ENCODE measurements around the gene TRAPPC3.
A peak's percentile ranks its signal among the peaks of the same experiment; 100 is the strongest.

The TRAPPC3 gene

DNA sequence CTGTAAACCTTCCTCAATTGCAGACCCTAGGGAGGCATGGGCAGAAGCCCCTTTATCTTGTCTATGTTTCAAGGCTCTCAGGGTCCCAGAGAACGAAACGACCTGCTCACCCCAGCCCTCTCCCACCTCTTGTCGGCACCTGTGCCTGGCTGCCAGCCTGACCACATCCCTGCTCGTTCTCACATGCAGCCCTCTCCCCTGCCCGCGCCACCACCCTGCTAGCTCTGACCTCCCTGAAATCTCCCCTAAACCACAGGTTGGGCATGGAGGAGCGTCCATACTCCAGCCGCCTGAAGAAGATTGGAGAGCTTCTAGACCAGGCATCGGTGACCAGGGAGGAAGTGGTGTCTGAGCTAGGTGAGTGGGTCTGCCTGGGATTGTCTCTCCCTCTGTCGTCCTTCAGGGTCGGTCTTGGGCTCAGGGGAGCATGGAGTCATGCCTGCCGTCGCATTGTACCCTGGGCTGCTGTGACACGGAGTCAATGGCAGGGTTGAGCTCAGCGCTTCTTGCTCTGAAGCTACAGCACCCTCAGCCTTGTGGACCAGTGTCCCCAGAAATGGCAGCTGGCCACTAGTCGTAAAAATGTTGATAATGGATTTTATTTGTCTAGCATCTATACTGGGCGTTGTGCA lies 57.0 kb downstream of the TRAPPC3 start:
- no peaks in the 10 kb centered on the region for H3K27me3 ChIP-seq (ENCODE audit: control insufficient read depth in 1 of 2, insufficient read depth in 2 of 2, low read length in 2 of 2)
- H3K36me3 ChIP-seq (ENCODE audit: control insufficient read depth in 1 of 2, insufficient read depth in 2 of 2, low read length in 2 of 2) = peaks cover 37 to 57% of the 10 kb centered on the region in 2 donors
- no peaks in the 10 kb centered on the region for H3K9me3 ChIP-seq (ENCODE audit: control insufficient read depth in 1 of 2, low read length in 2 of 2)
- no peak overlapping the region for H3K4me3 ChIP-seq (ENCODE audit: low read depth in 1 of 2, low read length in 2 of 2)
- no peak overlapping the region for H3K9ac ChIP-seq (ENCODE audit: low read depth in 1 of 2, low read length in 2 of 2)
- no peak overlapping the region for H3K27ac ChIP-seq (ENCODE audit: low read depth, low read length)
- H3K4me1 ChIP-seq (ENCODE audit: control insufficient read depth in 1 of 2, insufficient read depth in 2 of 2, low read length in 2 of 2) = peaks cover 8 to 22% of the 10 kb centered on the region in 2 donors

DNA sequence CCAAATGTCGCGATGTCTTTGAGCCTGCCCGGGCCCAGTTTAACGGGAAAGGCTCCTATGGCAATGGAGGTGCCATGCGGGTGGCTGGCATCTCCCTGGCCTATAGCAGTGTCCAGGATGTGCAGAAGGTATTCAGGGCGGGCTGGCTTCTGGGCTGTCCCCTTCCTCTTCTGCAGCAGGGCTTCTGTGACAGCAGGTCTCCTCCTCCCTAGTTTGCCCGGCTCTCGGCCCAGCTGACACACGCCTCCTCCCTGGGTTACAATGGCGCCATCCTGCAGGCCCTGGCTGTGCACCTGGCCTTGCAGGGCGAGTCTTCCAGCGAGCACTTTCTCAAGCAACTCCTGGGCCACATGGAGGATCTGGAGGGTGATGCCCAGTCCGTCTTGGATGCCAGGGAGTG lies 57.6 kb downstream of the TRAPPC3 start:
- no peaks in the 10 kb centered on the region for H3K27me3 ChIP-seq (ENCODE audit: control insufficient read depth in 1 of 2, insufficient read depth in 2 of 2, low read length in 2 of 2)
- H3K4me3 ChIP-seq (ENCODE audit: low read depth in 1 of 2, low read length in 2 of 2) = no peak overlapping the region
- no peak overlapping the region for H3K9ac ChIP-seq (ENCODE audit: low read depth in 1 of 2, low read length in 2 of 2)
- H3K27ac ChIP-seq (ENCODE audit: low read depth, low read length) = no peak overlapping the region
- no peaks in the 10 kb centered on the region for H3K9me3 ChIP-seq (ENCODE audit: control insufficient read depth in 1 of 2, low read length in 2 of 2)
- peaks cover 8 to 22% of the 10 kb centered on the region in 2 donors for H3K4me1 ChIP-seq (ENCODE audit: control insufficient read depth in 1 of 2, insufficient read depth in 2 of 2, low read length in 2 of 2)
- H3K36me3 ChIP-seq (ENCODE audit: control insufficient read depth in 1 of 2, insufficient read depth in 2 of 2, low read length in 2 of 2) = peaks cover 37 to 54% of the 10 kb centered on the region in 2 donors

DNA sequence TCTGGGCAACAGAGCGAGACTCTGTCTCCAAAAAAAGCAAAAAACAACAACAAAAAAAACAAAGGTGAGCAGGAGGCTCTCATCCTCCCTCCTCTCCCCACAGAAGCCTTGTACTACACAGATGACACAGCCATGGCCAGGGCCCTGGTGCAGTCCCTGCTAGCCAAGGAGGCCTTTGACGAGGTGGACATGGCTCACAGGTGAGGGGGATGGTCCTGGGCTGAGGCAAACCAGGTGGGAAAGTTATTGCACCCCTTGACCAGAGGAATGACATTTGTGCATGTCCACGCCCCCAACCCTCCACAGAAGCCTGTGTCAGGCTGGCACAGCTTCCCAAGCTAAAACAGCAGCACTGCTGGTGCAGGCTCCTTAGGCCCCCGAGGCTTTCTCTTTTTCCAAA lies 58.1 kb downstream of the TRAPPC3 start:
- peaks cover 37 to 51% of the 10 kb centered on the region in 2 donors for H3K36me3 ChIP-seq (ENCODE audit: control insufficient read depth in 1 of 2, insufficient read depth in 2 of 2, low read length in 2 of 2)
- no peaks in the 10 kb centered on the region for H3K9me3 ChIP-seq (ENCODE audit: control insufficient read depth in 1 of 2, low read length in 2 of 2)
- no peak overlapping the region for H3K9ac ChIP-seq (ENCODE audit: low read depth in 1 of 2, low read length in 2 of 2)
- no peak overlapping the region for H3K27ac ChIP-seq (ENCODE audit: low read depth, low read length)
- H3K4me3 ChIP-seq (ENCODE audit: low read depth in 1 of 2, low read length in 2 of 2) = no peak overlapping the region
- no peaks in the 10 kb centered on the region for H3K27me3 ChIP-seq (ENCODE audit: control insufficient read depth in 1 of 2, insufficient read depth in 2 of 2, low read length in 2 of 2)
- H3K4me1 ChIP-seq (ENCODE audit: control insufficient read depth in 1 of 2, insufficient read depth in 2 of 2, low read length in 2 of 2) = peaks cover 8 to 22% of the 10 kb centered on the region in 2 donors

DNA sequence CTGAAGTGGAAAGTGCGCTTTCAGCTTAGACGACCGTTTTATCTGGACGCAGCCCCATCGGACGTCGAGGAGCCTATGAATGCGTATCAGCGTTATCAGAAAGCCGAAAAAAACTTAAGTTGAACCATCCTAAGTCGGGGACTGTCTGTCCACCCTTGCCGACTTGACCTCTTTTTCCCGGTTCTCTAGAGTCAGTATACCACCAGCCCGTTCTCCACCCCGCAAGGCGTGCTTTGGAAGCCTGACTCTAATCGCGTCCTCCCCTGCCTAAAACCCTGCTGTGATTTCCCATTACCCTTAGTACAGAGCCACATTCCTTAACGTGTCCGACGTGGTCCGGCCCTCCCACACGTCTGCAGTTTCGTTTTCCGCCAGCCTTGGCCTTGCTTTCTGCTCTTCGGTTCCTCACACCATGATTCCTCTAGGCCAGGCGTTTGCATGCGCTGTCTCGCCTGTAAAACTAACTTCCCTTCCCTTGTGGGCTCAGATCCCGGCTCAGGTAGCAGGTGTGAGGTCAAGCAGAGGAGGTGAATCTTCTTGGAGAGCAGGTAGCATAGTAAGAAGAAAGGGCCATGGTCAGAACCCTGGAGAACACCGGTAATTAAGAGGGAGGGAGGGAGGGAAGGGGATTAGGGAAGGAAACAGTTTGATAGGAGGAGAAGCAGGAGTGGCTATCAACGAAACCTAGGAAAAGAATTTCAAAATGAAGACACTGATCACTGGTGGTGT lies 59.7 kb downstream of the TRAPPC3 start:
- peaks cover 32 to 35% of the 10 kb centered on the region in 2 donors for H3K36me3 ChIP-seq (ENCODE audit: control insufficient read depth in 1 of 2, insufficient read depth in 2 of 2, low read length in 2 of 2)
- peaks cover 8 to 22% of the 10 kb centered on the region in 2 donors for H3K4me1 ChIP-seq (ENCODE audit: control insufficient read depth in 1 of 2, insufficient read depth in 2 of 2, low read length in 2 of 2)
- peak overlapping the region; percentile 54 for H3K27ac ChIP-seq (ENCODE audit: low read depth, low read length)
- no peaks in the 10 kb centered on the region for H3K9me3 ChIP-seq (ENCODE audit: control insufficient read depth in 1 of 2, low read length in 2 of 2)
- H3K27me3 ChIP-seq (ENCODE audit: control insufficient read depth in 1 of 2, insufficient read depth in 2 of 2, low read length in 2 of 2) = peaks cover 5 to 6% of the 10 kb centered on the region in 2 donors
- peak overlapping the region; percentile 82 to 87 for H3K9ac ChIP-seq (ENCODE audit: low read depth in 1 of 2, low read length in 2 of 2)
- H3K4me3 ChIP-seq (ENCODE audit: low read depth in 1 of 2, low read length in 2 of 2) = peak overlapping the region; percentile 83 to 84

DNA sequence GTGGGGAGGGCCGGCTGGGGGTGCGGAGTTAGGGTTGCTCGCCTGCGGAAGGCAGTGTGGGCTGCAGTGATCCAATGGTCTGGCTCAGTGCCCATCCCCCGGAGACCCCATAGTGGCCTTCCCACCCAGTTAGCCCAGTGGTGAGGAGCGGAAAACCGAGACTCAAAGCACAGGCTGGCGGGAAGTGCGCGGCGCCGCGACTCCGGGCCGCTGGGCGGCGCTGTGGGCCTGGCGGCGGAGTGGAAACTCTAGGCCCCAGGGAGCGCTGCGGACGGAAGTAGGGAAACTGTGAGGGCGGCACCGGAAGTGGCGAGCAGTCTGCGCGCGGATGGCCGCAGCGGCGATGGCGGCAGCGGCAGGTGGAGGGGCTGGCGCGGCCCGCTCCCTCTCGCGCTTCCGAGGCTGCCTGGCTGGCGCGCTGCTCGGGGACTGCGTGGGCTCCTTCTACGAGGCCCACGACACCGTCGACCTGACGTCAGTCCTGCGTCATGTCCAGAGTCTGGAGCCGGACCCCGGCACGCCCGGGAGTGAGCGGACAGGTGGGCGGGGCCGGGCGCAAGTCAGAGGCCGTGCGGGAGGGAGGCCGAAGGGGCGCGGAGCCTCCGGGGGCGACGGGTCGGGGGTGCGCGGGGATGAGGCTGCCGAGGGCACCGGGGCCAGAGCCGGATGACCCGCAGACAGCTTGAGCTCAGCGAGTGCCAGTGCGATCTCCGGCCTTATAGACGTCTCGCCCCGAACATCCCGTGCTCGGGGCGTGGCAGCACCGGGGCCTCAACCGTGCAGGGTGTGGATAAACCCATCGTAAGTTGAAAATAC lies 60.5 kb downstream of the TRAPPC3 start, which contains the start of gene ADPRS:
ADPRS (plus strand) TSS at position 316 of the 816 bp plus-strand sequence; CDS start at position 329, 13 bp downstream.
- Histone ChIP-seq H3K4me3 (ENCODE audit: low read depth in 1 of 2, low read length in 2 of 2) (peak within 1 kb of the TSS; percentile 83 to 84), H3K4me1 (ENCODE audit: control insufficient read depth in 1 of 2, insufficient read depth in 2 of 2, low read length in 2 of 2) (peaks cover 8 to 22% of the 10 kb centered on the region in 2 donors), H3K9me3 (ENCODE audit: control insufficient read depth in 1 of 2, low read length in 2 of 2) (no peaks in the 10 kb centered on the region), H3K9ac (ENCODE audit: low read depth in 1 of 2, low read length in 2 of 2) (peak within 1 kb of the TSS; percentile 82 to 87), H3K27ac (ENCODE audit: low read depth, low read length) (peak within 1 kb of the TSS; percentile 88), H3K27me3 (ENCODE audit: control insufficient read depth in 1 of 2, insufficient read depth in 2 of 2, low read length in 2 of 2) (peaks cover 9 to 13% of the 10 kb centered on the region in 2 donors), H3K36me3 (ENCODE audit: control insufficient read depth in 1 of 2, insufficient read depth in 2 of 2, low read length in 2 of 2) (peaks cover 25 to 27% of the 10 kb centered on the region in 2 donors)

DNA sequence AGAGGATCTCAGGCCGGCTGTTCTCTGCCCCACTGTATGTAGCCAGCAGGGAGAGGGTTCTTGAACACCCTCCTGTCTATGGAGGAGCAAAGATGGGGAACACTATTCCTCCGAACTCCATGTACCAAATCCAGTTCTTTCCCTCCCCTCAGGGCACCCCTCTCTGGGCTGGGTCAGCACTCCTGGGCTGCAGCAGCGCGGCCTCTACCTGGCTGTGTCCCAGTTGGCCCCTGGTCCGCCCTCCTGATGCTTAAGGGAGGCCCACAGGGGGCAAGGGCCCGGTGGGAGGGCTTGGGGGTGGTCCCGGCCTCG lies 61.1 kb downstream of the TRAPPC3 start:
- H3K36me3 ChIP-seq (ENCODE audit: control insufficient read depth in 1 of 2, insufficient read depth in 2 of 2, low read length in 2 of 2) = peaks cover 19 to 21% of the 10 kb centered on the region in 2 donors
- H3K9ac ChIP-seq (ENCODE audit: low read depth in 1 of 2, low read length in 2 of 2) = peak overlapping the region; percentile 82 to 85
- H3K4me1 ChIP-seq (ENCODE audit: control insufficient read depth in 1 of 2, insufficient read depth in 2 of 2, low read length in 2 of 2) = peaks cover 5 to 22% of the 10 kb centered on the region in 2 donors
- no peak overlapping the region for H3K27ac ChIP-seq (ENCODE audit: low read depth, low read length)
- H3K4me3 ChIP-seq (ENCODE audit: low read depth in 1 of 2, low read length in 2 of 2) = peak overlapping the region; percentile 83 to 84
- peaks cover 9 to 15% of the 10 kb centered on the region in 2 donors for H3K27me3 ChIP-seq (ENCODE audit: control insufficient read depth in 1 of 2, insufficient read depth in 2 of 2, low read length in 2 of 2)
- H3K9me3 ChIP-seq (ENCODE audit: control insufficient read depth in 1 of 2, low read length in 2 of 2) = no peaks in the 10 kb centered on the region

DNA sequence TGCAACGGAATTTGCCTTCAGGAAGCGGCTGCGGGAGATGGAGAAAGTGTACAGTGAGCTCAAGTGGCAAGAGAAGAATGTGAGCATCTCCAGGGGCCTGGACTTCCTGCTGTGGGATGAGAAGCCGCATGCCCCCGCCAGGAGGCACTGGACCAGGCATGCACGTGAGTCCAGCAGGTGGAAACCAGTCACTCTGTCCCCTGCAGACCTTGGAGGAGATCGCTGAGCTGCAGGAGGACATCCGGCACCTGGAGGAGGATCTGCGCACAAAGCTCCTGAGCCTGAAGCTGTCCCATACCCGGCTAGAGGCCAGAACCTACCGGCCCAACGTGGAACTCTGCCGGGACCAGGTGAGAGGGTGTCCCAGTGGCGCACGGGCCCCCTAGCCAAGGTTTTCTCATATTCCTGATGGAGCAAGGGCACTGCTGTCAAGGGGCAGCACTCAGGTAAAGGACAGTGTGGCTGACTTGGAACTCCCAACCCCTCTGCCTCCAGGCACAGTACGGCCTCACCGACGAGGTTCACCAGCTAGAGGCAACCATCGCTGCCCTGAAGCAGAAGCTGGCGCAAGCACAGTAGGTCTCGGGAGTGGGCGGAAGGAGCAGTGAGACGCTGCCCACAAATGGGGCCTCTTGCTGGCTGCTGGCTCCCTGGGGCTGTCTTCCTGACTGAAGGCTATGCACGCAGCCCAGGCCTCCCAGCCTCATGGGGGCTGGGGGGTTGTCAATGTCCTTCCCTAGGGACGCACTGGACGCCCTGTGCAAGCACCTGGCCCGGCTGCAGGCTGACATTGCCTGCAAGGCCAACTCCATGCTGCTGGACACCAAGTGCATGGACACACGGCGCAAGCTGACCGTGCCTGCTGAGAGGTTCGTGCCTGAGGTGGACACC lies 61.8 kb downstream of the TRAPPC3 start:
- H3K4me1 ChIP-seq (ENCODE audit: control insufficient read depth in 1 of 2, insufficient read depth in 2 of 2, low read length in 2 of 2) = peaks cover 5 to 22% of the 10 kb centered on the region in 2 donors
- H3K27ac ChIP-seq (ENCODE audit: low read depth, low read length) = no peak overlapping the region
- H3K9ac ChIP-seq (ENCODE audit: low read depth in 1 of 2, low read length in 2 of 2) = no peak overlapping the region
- peaks cover 12 to 14% of the 10 kb centered on the region in 2 donors for H3K36me3 ChIP-seq (ENCODE audit: control insufficient read depth in 1 of 2, insufficient read depth in 2 of 2, low read length in 2 of 2)
- no peaks in the 10 kb centered on the region for H3K9me3 ChIP-seq (ENCODE audit: control insufficient read depth in 1 of 2, low read length in 2 of 2)
- H3K4me3 ChIP-seq (ENCODE audit: low read depth in 1 of 2, low read length in 2 of 2) = no peak overlapping the region
- H3K27me3 ChIP-seq (ENCODE audit: control insufficient read depth in 1 of 2, insufficient read depth in 2 of 2, low read length in 2 of 2) = peaks cover 9 to 15% of the 10 kb centered on the region in 2 donors
